SK-N-SH treated with all-trans-retinoic acid at 6 μM for 48 hours (cell line): ENCODE measurements around the gene MED27.

Experiments used
- ATAC-seq: fragments of 200-7000 bp; cut with Tn5 transposase; 3 replicates; pipeline ENCODE4 v1.9.1; 2020; ENCODE audit warnings: mild to moderate bottlenecking, moderate library complexity
- ARNTL ChIP-seq: fragments of 450-650 bp; formaldehyde crosslinking; IDR thresholded peaks from 2 replicates; pipeline ENCODE4 v1.5.0; 2020; ENCODE audit warnings: low read depth, mild to moderate bottlenecking, moderate library complexity, borderline replicate concordance
- BACH2 ChIP-seq: fragments of 250-450 bp; sonication (Bioruptor Pico); IDR thresholded peaks from 2 replicates; pipeline ENCODE4 v1.9.0; 2021; ENCODE audit warnings: mild to moderate bottlenecking, borderline replicate concordance
- CREB5 ChIP-seq: fragments of 250-450 bp; sonication (Bioruptor Pico); IDR thresholded peaks from 2 replicates; pipeline ENCODE4 v1.5.1; 2020; ENCODE audit warnings: low read depth, mild to moderate bottlenecking, moderate library complexity
- CSDC2 ChIP-seq: fragments of 250-450 bp; sonication (Bioruptor Pico); IDR thresholded peaks from 2 replicates; pipeline ENCODE4 v1.5.0; 2020; ENCODE audit warnings: mild to moderate bottlenecking, moderate library complexity
- CSRNP3 ChIP-seq: fragments of 250-450 bp; sonication (Bioruptor Pico); IDR thresholded peaks from 2 replicates; pipeline ENCODE4 v1.5.1; 2021; ENCODE audit warnings: mild to moderate bottlenecking, moderate library complexity
- ESRRG ChIP-seq: fragments of 250-450 bp; sonication (Bioruptor Pico); IDR thresholded peaks from 2 replicates; pipeline ENCODE4 v1.6.1; 2021; ENCODE audit warnings: mild to moderate bottlenecking
- GLIS3 ChIP-seq: fragments of 250-450 bp; sonication (Bioruptor Pico); IDR thresholded peaks from 2 replicates; pipeline ENCODE4 v1.5.0; 2020; ENCODE audit warnings: mild to moderate bottlenecking, moderate library complexity
- ISL1 ChIP-seq: fragments of 250-450 bp; sonication (Bioruptor Pico); IDR thresholded peaks from 2 replicates; pipeline ENCODE4 v2.1.2; 2022; ENCODE audit warnings: mild to moderate bottlenecking, moderate library complexity
- PATZ1 ChIP-seq: fragments of 250-450 bp; sonication (Bioruptor Pico); IDR thresholded peaks from 2 replicates; pipeline ENCODE4 v1.8.0; 2020; ENCODE audit warnings: mild to moderate bottlenecking, moderate library complexity, borderline replicate concordance
- POU6F1 ChIP-seq: fragments of 250-450 bp; sonication (Bioruptor Pico); IDR thresholded peaks from 2 replicates; pipeline ENCODE4 v1.8.0; 2021; ENCODE audit warnings: low read depth, mild to moderate bottlenecking, moderate library complexity, borderline replicate concordance
- SNAI2 ChIP-seq: fragments of 250-450 bp; sonication (Bioruptor Pico); IDR thresholded peaks from 2 replicates; pipeline ENCODE4 v1.5.0; 2020; ENCODE audit warnings: mild to moderate bottlenecking, moderate library complexity
- TCF4 ChIP-seq: fragments of 250-450 bp; sonication (Bioruptor Pico); IDR thresholded peaks from 2 replicates; pipeline ENCODE4 v1.8.0; 2021; ENCODE audit warnings: mild to moderate bottlenecking, moderate library complexity, borderline replicate concordance
- TOX ChIP-seq: fragments of 250-450 bp; sonication (Bioruptor Pico); IDR thresholded peaks from 2 replicates; pipeline ENCODE4 v1.8.0; 2021; ENCODE audit warnings: mild to moderate bottlenecking, moderate library complexity, borderline replicate concordance
- TSHZ2 ChIP-seq: fragments of 250-450 bp; sonication (Bioruptor Pico); IDR thresholded peaks from 2 replicates; pipeline ENCODE4 v1.5.0; 2020; ENCODE audit warnings: mild to moderate bottlenecking, moderate library complexity
- ZFP3 ChIP-seq: fragments of 250-450 bp; sonication (Bioruptor Pico); IDR thresholded peaks from 2 replicates; pipeline ENCODE4 v1.5.0; 2020; ENCODE audit warnings: mild to moderate bottlenecking, moderate library complexity
- ZFP30 ChIP-seq: fragments of 450-650 bp; formaldehyde crosslinking; IDR thresholded peaks from 2 replicates; pipeline ENCODE4 v1.5.0; 2022; ENCODE audit warnings: mild to moderate bottlenecking, moderate library complexity
- ZNF565 ChIP-seq: fragments of 450-650 bp; formaldehyde crosslinking; conservative IDR thresholded peaks from 2 replicates; pipeline ENCODE4 v1.5.0; 2020; ENCODE audit warnings: low read depth, mild to moderate bottlenecking, moderate library complexity
- ZNF70 ChIP-seq: fragments of 450-650 bp; formaldehyde crosslinking; IDR thresholded peaks from 2 replicates; pipeline ENCODE4 v1.5.0; 2020; ENCODE audit warnings: mild to moderate bottlenecking, moderate library complexity
- ZNF8 ChIP-seq: fragments of 450-650 bp; formaldehyde crosslinking; IDR thresholded peaks from 2 replicates; pipeline ENCODE4 v1.5.0; 2020; ENCODE audit warnings: mild to moderate bottlenecking, moderate library complexity

MED27 gene

GRCh38 chr9:131817627-131818026 is 262.0 kb downstream of the MED27 start:
- ATAC-seq, result no peak
- TF ChIP-seq ZFP30 (CRISPR knock-in tag), result no peak
- TF ChIP-seq TOX (CRISPR knock-in tag), result no peak
- TF ChIP-seq CREB5 (CRISPR knock-in tag), result no peak
- no peak for TF ChIP-seq POU6F1 (CRISPR knock-in tag)
- TF ChIP-seq PATZ1 (CRISPR knock-in tag), result no peak
- no peak for TF ChIP-seq TCF4
- TF ChIP-seq ARNTL (CRISPR knock-in tag), result no peak
- TF ChIP-seq, all 23 proteins: peak for 0

- no peak for ATAC-seq
- TF ChIP-seq ZNF70, result no peak
- TF ChIP-seq BACH2 (CRISPR knock-in tag), result no peak
- no peak for TF ChIP-seq ZNF8
- TF ChIP-seq ZFP3 (CRISPR knock-in tag), result no peak
- TF ChIP-seq PATZ1 (CRISPR knock-in tag), result no peak
- no peak for TF ChIP-seq TSHZ2
- TF ChIP-seq ZFP30 (CRISPR knock-in tag), result no peak
Measured at GRCh38 chr9:131817073-131817472, 262.6 kb downstream of the MED27 start.

GRCh38 chr9:131815970-131816873 is 263.4 kb downstream of the MED27 start:
- no peak for ATAC-seq
- TF ChIP-seq CSRNP3 (CRISPR knock-in tag) (no peak), GLIS3 (CRISPR knock-in tag) (no peak), SNAI2 (CRISPR knock-in tag) (no peak), ZNF565 (no peak), CSDC2 (CRISPR knock-in tag) (no peak), ISL1 (no peak), ESRRG (CRISPR knock-in tag) (no peak), CREB5 (CRISPR knock-in tag) (no peak), ZNF70 (no peak)
- TF ChIP-seq, all 23 proteins: peak for 0
